Immature natural killer cell (primary cell): ENCODE measurements around the gene GPD1. TPM values are rescaled to one million over a fixed set of nuclear protein-coding genes. Genes with fewer than 3 reads are reported as not detected.
"Not testable (repeated sequence)": the region's sequence is repeated elsewhere in the genome, so short reads cannot be mapped to it uniquely, and the experiment has no call there.

Experiments
- DNase-seq, 3 donors: peaks; one replicate each; pipeline ENCODE4 v3.0.0; 2022; ENCODE audit warnings: mixed read lengths in 1 of 3
- H3K27ac Mint-ChIP-seq, 6 donors: one replicate each; pipeline ENCODE4 v1.8.0; 2020; ENCODE audit warnings: mixed read lengths in 6 of 6, mild to moderate bottlenecking in 5 of 6, inconsistent platforms in 4 of 6, moderate library complexity in 3 of 6
- H3K27me3 Mint-ChIP-seq, 3 donors: one replicate each; pipeline ENCODE4 v1.8.0; 2020 to 2021; ENCODE audit warnings: low read depth in 3 of 3, mild to moderate bottlenecking in 3 of 3, mixed read lengths in 3 of 3, moderate library complexity in 3 of 3, inconsistent platforms in 1 of 3
- H3K36me3 Mint-ChIP-seq, 3 donors: one replicate each; pipeline ENCODE4 v1.8.0; 2020; ENCODE audit warnings: mixed read lengths in 3 of 3, inconsistent platforms in 2 of 3, mild to moderate bottlenecking in 2 of 3
- H3K4me1 Mint-ChIP-seq, 2 donors: one replicate each; pipeline ENCODE4 v1.8.0; 2020; ENCODE audit warnings: inconsistent platforms in 2 of 2, mild to moderate bottlenecking in 2 of 2, mixed read lengths in 2 of 2, moderate library complexity in 1 of 2
- H3K4me3 Mint-ChIP-seq, 5 donors: one replicate each; pipeline ENCODE4 v1.8.0; 2020; ENCODE audit warnings: mild to moderate bottlenecking in 5 of 5, mixed read lengths in 5 of 5, inconsistent platforms in 3 of 5, moderate library complexity in 3 of 5
- H3K9me3 Mint-ChIP-seq, 6 donors: one replicate each; pipeline ENCODE4 v1.8.0; 2020; ENCODE audit warnings: mild to moderate bottlenecking in 6 of 6, mixed read lengths in 6 of 6, inconsistent platforms in 4 of 6, moderate library complexity in 3 of 6
- polyA plus RNA-seq, 3 donors: library from polyadenylated mRNA; unstranded; fragments of 300-500 nt; fragmentation: Illumina TruSeq; gene quantifications; one replicate each; pipeline ENCODE4 v1.2.3, GENCODE V29; 2021

The GPD1 gene
- polyA plus RNA-seq, 3 donors from 2014 or later, result 0.07 TPM; not detected in 2

GRCh38 chr12:50142993-50143392, 39.2 kb downstream of the GPD1 start:
- no peak overlapping the region for H3K27ac Mint-ChIP-seq

GRCh38 chr12:50145439-50145838, 41.6 kb downstream of the GPD1 start:
- DNase-seq, result no peak
- Mint-ChIP-seq H3K4me3 (no peak overlapping the region), H3K36me3 (peaks cover 3 to 12% (median 3%) of the 10 kb centered on the region in 3 donors), H3K27ac (no peak overlapping the region), H3K27me3 (no peaks in the 10 kb centered on the region), H3K4me1 (peaks cover 0 to 24% of the 10 kb centered on the region in 2 donors), H3K9me3 (no peaks in the 10 kb centered on the region)

More at GRCh38 chr12:50142993-50143392, 39.2 kb downstream of the GPD1 start:
- DNase-seq, result no peak
- Mint-ChIP-seq H3K4me1 (peaks cover 0 to 15% of the 10 kb centered on the region in 2 donors), H3K36me3 (peaks cover 3 to 18% (median 3%) of the 10 kb centered on the region in 3 donors), H3K4me3 (no peak overlapping the region), H3K9me3 (no peaks in the 10 kb centered on the region), H3K27me3 (no peaks in the 10 kb centered on the region)

GRCh38 chr12:50147281-50147680, 43.5 kb downstream of the GPD1 start:
- peaks cover 0 to 36% of the 10 kb centered on the region in 2 donors for H3K4me1 Mint-ChIP-seq
- no peaks in the 10 kb centered on the region for H3K27me3 Mint-ChIP-seq
- no peak overlapping the region for H3K27ac Mint-ChIP-seq
- H3K4me3 Mint-ChIP-seq, result no peak overlapping the region
- no peak for DNase-seq
- peaks cover 0 to 4% (median 0%) of the 10 kb centered on the region in 3 donors for H3K36me3 Mint-ChIP-seq
- H3K9me3 Mint-ChIP-seq, result no peaks in the 10 kb centered on the region

GRCh38 chr12:50148011-50148410, 44.2 kb downstream of the GPD1 start:
- H3K27me3 Mint-ChIP-seq, DNase-seq, H3K9me3 Mint-ChIP-seq, H3K36me3 Mint-ChIP-seq, H3K4me3 Mint-ChIP-seq: not testable (repeated sequence)
- H3K27ac Mint-ChIP-seq, result peak overlapping the region in 1 of 6 donors; percentile 3
- peaks cover 0 to 36% of the 10 kb centered on the region in 2 donors for H3K4me1 Mint-ChIP-seq

GRCh38 chr12:50149311-50149710, 45.5 kb downstream of the GPD1 start:
- Mint-ChIP-seq H3K36me3 (peaks cover 0 to 2% (median 0%) of the 10 kb centered on the region in 3 donors), H3K27ac (peak overlapping the region in 2 of 6 donors; percentile 30 to 60), H3K4me3 (no peak overlapping the region), H3K9me3 (no peaks in the 10 kb centered on the region), H3K4me1 (peaks cover 0 to 36% of the 10 kb centered on the region in 2 donors), H3K27me3 (no peaks in the 10 kb centered on the region)
- DNase-seq, result no peak

GRCh38 chr12:50151047-50151687, 47.4 kb downstream of the GPD1 start:
- Mint-ChIP-seq H3K27ac (peak overlapping the region in 2 of 6 donors; percentile 23 to 68), H3K27me3 (no peaks in the 10 kb centered on the region), H3K4me3 (no peak overlapping the region), H3K9me3 (no peaks in the 10 kb centered on the region), H3K4me1 (peaks cover 0 to 25% of the 10 kb centered on the region in 2 donors), H3K36me3 (no peaks in the 10 kb centered on the region)
- DNase-seq, result no peak

GRCh38 chr12:50154947-50155346, 51.1 kb downstream of the GPD1 start:
- not testable (repeated sequence) for H3K27ac Mint-ChIP-seq, H3K4me3 Mint-ChIP-seq, H3K27me3 Mint-ChIP-seq

GRCh38 chr12:50156641-50157040, 52.8 kb downstream of the GPD1 start:
- Mint-ChIP-seq H3K36me3 (no peaks in the 10 kb centered on the region), H3K9me3 (no peaks in the 10 kb centered on the region), H3K27me3 (no peaks in the 10 kb centered on the region), H3K4me3 (no peak overlapping the region), H3K27ac (peak overlapping the region in 1 of 6 donors; percentile 20), H3K4me1 (peaks cover 17 to 30% of the 10 kb centered on the region in 2 donors)
- no peak for DNase-seq

More at GRCh38 chr12:50154947-50155346, 51.1 kb downstream of the GPD1 start:
- DNase-seq, H3K9me3 Mint-ChIP-seq, H3K36me3 Mint-ChIP-seq: not testable (repeated sequence)
- H3K4me1 Mint-ChIP-seq, result peaks cover 11 to 34% of the 10 kb centered on the region in 2 donors

GRCh38 chr12:50157259-50157658, 53.5 kb downstream of the GPD1 start:
- no peaks in the 10 kb centered on the region for H3K9me3 Mint-ChIP-seq
- no peaks in the 10 kb centered on the region for H3K27me3 Mint-ChIP-seq
- no peak for DNase-seq
- no peak overlapping the region for H3K4me3 Mint-ChIP-seq
- H3K4me1 Mint-ChIP-seq, result peaks cover 17 to 30% of the 10 kb centered on the region in 2 donors
- H3K27ac Mint-ChIP-seq, result peak overlapping the region in 3 of 6 donors; percentile 13 to 56 (median 29)
- no peaks in the 10 kb centered on the region for H3K36me3 Mint-ChIP-seq

- Mint-ChIP-seq H3K36me3 (no peaks in the 10 kb centered on the region), H3K4me1 (peaks cover 24 to 45% of the 10 kb centered on the region in 2 donors), H3K27ac (peak overlapping the region in 4 of 6 donors; percentile 7 to 46 (median 26)), H3K4me3 (no peak overlapping the region), H3K9me3 (no peaks in the 10 kb centered on the region), H3K27me3 (no peaks in the 10 kb centered on the region)
- DNase-seq, result no peak
These were observed 56.8 kb downstream of the GPD1 start for GRCh38 chr12:50160643-50161042.

Other genes starting within 250 kb of the GPD1 start
- gene FAIM2, start 200.1 kb upstream of the GPD1 start, polyA plus RNA-seq, result 1 to 10 TPM in 1 of 3 donors, under 1 TPM in 1, not detected in 1; 0.77 to 1.8 TPM
- gene AQP2, start 153.3 kb upstream of the GPD1 start, polyA plus RNA-seq, result not detected
- not detected for gene AQP5, start 142.1 kb upstream of the GPD1 start, polyA plus RNA-seq
- gene AQP6, start 131.1 kb upstream of the GPD1 start, polyA plus RNA-seq, result not detected
- gene RACGAP1, start 78.5 kb upstream of the GPD1 start, polyA plus RNA-seq, result 10 to 100 TPM; 11.6 to 20.9 (median 12.4) TPM
- gene ASIC1, start 46.4 kb upstream of the GPD1 start, polyA plus RNA-seq, result not detected
- 10 to 100 TPM; 14.2 to 22.4 (median 15.5) TPM for gene SMARCD1, start 18.7 kb upstream of the GPD1 start, polyA plus RNA-seq
- 100 to 1,000 TPM; 191 to 270 (median 256) TPM for gene COX14, start 8.2 kb downstream of the GPD1 start, polyA plus RNA-seq
- gene CERS5, start 63.4 kb downstream of the GPD1 start, polyA plus RNA-seq, result 100 to 1,000 TPM in 1 of 3 donors, 10 to 100 TPM in 2; 57.2 to 104 (median 64.0) TPM
- gene LIMA1, start 179.5 kb downstream of the GPD1 start, polyA plus RNA-seq, result 10 to 100 TPM in 1 of 3 donors, 1 to 10 TPM in 2; 4.8 to 10.0 (median 7.0) TPM